Measurements from ENCODE around the gene PRKACB.
A peak's percentile ranks its signal among the peaks of the same experiment; 100 is the strongest.

Gene PRKACB

DNA sequence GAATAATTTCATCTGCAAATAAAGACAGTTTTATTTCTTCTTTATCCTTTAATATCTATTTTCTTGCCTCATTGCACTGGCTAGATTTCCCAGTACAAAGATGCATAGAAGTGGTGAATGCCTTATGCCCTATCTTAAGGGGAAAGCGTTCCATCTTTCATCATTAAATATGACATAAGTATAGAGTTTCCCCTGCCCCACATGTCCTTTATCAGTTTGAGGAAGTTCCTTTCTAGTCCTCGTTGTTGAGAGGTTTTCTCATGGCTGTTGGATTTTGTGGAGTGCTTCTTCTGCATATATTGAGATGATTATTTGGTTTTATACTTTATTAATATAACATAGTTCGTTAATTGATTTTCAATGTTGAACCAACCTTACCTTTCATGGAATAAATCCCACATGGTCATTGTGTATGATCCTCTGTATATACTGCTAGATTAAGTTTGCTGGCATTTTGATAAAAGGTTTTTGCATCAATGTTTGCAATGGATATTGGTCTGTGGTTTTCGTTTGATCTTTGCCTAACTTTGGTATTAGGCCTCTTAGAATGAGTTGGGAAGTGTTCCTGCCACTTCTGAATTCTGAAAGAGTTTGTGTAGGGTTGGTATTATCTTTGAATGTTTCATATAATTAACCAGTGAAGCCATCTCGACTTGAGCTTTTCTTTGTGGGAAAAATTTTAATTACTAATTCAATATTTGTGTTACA lies 15.6 kb downstream of the PRKACB start:
- DNase-seq, result no peak

DNA sequence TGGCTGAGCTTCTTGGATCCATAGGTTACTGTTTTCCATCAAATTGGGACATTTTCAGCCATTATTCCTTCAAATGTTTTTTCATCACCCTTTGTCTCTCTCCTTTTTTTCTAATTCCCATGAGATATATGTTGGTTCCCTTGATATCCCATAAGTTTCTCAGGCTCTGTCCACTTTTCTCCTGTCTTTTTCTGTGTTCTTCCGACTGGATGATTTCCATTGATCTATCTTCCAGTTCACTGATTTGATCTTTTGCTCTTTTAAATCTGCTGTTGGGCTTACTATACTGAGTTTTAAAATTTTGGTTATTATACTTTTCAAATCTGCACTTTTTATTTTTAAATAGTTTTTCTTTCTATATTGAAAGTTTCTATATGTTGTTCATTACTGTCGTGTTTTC lies 18.2 kb downstream of the PRKACB start:
- DNase-seq, result no peak

GRCh38 chr1:84163123-84163931 lies 19.3 kb downstream of the PRKACB start:
- no peak for DNase-seq

- DNase-seq, result no peak
These were observed 20.1 kb downstream of the PRKACB start for GRCh38 chr1:84164161-84164560.

GRCh38 chr1:84164567-84165021 lies 20.5 kb downstream of the PRKACB start:
- no peak for DNase-seq

GRCh38 chr1:84165601-84166000 lies 21.5 kb downstream of the PRKACB start:
- no peak for DNase-seq

DNA sequence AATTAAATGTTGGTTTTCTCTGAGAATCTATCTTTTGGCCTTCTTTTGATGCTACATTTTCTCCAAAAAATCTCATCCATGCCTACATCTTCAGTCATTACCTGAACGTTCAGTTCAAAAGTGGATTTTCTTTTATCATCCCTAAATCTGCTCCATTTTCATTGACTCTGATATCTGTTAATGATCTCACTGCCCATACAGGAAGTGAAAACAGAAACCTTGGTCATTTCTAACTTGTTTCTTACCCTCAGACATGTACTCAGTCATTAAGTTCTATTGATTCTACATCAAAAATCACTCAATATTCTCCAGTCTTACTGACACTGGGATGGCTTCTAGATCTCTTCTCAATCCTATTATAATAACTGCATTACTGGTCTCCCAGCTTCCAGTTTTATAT lies 22.7 kb downstream of the PRKACB start:
- peak; percentile 45 for DNase-seq

DNA sequence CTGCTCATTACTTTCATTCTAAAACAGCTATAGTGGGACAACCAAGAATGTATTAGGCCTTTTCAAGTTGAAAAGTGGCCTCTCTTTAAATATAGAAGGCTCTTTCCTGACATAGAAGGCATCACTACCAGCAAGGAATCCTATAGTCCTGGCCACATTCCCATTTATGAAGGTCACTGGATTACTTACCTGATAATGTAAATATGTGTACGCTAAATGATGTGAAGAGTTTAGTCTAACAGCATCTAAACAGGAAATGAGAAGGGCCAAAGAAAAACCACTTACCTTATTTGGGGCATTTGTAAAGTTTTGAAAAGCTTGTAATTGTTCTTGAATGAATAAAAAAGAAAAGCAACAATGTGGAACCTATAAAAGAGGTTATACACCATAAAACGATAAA lies 24.7 kb downstream of the PRKACB start:
- no peak for DNase-seq

DNA sequence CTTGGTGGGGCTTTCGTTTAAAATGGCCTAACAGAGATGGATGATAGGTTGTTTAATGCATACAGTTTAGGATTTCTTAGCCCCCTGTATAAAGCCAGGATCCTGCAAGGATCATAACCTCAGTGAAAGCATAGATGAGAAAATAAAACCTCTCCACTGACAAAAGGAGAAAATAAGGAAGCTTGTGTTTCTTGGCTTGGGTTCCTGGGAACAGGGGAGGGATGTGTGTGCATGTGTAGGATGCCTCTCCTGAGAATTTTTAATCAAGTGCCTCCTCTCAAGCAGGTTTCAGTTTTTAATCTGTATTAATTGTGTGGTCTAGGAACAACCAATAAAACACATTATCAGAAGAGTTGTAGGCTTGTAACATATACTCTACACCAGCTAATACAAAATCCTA lies 26.1 kb downstream of the PRKACB start:
- no peak for DNase-seq

- DNase-seq, result no peak
These were observed 27.4 kb downstream of the PRKACB start for GRCh38 chr1:84171481-84171880.

- DNase-seq, result no peak
These were observed 30.0 kb downstream of the PRKACB start for GRCh38 chr1:84174051-84174556.

DNA sequence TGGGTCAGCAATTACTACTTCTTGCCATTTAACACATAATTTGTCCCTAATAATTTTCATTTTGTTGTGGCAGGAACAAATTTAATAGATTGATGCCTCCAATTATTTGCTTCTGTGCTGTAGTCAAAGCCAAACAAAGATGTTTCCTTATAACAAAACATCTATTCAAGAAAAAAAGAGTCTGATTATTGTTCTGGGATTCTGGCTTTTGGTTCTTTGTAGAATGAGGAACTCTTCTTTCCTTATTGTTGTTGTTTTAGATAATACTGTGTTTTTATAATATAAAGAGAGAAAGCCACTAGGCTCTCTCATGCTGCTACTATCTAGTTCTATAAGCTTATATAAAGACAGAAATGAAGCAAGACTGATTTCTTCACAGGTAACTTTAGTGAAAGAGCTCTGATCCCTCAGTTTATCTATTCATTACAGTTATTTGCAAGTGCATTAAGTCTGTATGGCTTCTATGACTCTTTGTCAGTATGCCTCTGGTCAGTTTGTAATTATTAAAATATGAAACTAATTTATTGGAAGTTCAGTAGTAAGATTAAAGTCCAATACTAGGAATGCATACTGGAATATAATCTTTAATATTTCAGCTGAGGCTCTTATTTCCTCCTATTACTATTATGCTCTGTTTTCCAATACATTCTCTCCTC lies 37.4 kb downstream of the PRKACB start:
- DNase-seq, result no peak

DNA sequence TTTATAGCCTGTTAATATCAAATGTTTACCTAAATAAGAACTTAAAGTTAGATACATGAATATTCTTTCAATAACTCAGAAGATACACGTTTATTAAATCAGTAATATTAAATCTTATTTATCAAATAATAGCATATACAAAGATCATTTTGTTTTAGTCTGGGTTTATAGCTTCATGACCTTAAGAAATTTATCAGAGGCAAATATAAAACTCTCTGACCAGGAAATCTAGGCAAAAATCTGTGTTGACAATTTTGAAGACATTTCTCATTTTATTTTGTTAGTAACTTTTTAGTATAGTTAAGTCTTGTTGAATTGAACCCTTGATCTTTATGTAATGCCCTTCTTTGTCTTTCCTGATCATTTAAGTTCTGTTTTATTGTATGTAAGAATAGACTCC lies 46.4 kb downstream of the PRKACB start:
- DNase-seq, result no peak

DNA sequence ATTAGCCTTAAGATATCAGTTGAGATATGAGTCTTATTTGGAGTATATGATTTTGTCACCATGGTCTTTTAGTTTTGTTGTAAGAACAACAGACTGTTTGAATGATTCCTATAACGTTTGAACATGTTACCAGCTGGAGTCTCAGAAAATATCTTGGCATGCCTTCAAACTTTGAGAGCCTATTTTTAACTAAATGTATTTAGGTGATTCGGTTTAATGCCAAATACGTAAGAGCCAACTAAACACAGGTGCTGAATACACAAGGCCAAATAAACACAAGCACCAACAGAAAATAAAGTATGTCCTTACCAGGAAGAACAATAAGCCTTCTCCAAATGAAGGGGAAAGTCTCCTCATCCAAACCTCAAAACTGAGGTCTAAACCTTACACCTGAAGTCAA lies 48.6 kb downstream of the PRKACB start:
- DNase-seq, result no peak

- DNase-seq, result no peak
These were observed 54.8 kb downstream of the PRKACB start for GRCh38 chr1:84198832-84199231.

DNA sequence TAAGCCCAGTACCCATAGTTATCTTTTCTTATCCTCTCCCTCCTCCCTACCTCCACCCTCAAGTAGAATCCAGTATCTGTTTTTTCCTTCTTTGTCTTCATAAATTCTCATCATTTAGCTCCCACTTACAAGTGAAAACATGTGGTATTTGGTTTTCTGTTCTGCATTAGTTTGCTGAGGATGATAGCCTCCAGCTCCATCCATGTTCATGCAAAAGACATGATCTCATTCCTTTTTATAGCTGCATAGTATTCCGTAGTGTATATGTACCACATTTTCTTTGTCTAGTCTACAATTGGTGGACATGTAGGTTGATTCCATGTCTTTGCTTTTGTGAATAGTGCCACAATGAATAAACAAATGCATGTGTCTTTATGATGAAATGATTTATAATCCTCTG lies 55.2 kb downstream of the PRKACB start:
- DNase-seq, result no peak

DNA sequence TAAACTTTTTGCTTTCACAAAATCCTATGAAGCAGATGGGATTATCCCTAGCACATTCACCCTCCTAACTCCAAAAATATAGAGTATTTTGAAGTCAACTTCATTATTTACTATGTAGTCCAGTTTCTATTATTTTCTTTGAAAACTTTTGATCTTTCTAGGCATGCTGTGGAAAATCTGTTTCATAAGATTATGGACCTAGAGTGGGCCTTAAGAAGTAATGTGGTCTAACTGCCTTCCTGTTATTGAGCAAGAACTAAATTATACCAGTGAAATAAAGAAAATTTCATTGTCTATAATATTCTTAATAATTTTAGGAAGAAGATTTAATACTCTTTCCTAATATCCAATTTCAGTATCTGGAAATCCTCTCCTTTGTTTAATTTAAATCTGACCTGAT lies 58.1 kb downstream of the PRKACB start:
- no peak for DNase-seq

GRCh38 chr1:84206375-84206774 lies 62.3 kb downstream of the PRKACB start:
- DNase-seq, result no peak

DNA sequence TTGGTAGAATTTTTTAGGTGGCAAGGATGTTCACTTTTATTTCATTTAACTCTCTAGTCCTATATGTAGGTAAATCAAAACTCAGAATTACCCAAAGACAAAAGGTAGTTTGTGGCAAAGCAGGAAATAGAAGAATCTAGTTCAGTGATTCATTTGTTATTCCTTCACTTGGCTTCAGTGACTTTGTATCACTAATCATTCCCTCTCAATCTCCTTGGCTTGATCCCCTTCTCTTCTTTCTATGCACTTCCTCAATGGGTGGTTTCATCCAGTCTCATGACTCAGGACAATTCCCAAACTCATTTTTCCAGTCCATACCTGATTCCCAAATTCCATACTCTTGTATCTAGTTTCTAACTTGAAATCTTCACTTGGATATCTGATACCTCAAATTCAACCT lies 64.9 kb downstream of the PRKACB start:
- DNase-seq, result no peak

DNA sequence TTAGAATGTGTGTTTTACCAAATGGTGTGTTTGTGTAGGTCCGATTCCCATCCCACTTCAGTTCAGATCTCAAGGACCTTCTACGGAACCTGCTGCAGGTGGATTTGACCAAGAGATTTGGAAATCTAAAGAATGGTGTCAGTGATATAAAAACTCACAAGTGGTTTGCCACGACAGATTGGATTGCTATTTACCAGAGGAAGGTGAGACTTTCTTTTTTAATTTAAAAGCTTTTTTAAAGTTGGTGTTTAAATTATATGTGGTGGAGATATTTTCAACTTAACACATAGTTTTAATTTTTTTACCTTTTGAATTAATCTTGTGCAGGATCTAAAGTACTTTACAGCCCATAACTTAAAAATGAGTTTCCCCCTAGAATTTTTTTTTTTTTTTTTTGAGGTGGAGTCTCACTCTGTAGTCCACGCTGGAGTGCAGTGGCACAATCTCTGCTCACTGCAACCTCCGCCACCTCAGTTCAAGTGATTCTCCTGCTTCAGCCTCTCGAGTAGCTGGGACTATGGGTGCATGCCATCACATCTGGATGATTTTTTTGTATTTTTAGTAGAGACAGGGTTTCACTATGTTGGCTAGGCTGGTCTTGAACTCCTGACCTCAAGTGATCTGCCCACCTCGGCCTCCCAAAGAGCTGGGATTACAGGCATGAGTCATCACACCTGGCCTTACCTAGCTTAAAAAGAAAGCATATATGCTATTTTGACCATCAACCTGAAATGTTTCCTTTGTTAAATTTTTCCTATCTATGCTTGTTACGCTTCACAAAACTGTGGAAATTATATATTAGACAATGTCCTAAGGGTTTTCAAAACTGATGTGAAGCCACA lies 70.3 kb downstream of the PRKACB start:
- DNase-seq, result no peak

DNA sequence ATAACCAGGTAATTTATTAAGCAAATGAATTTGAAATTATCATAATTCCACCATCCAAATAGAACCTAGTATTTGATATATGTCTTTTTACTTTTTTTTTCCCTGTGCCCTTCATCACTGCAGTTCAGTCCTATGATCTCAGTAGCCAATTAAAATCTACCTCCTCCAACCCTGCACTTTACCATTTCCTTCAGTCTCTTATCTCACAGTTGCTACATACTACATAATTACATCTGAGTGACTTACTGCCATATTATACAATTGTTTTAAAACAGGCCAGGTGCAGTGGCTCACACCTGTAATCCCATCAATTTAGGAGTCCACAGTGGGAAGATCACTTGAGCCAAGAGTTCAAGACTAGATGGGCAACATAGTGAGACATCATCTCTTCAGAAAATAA lies 73.2 kb downstream of the PRKACB start:
- DNase-seq, result no peak

- no peak for DNase-seq
These were observed 79.8 kb downstream of the PRKACB start for GRCh38 chr1:84223751-84224432.
